Stimulated activated CD4-positive, alpha-beta T cell treated with anti-CD3 and anti-CD28 coated beads, Interleukin-2, amount 100 ng/mL, for 4 hours (primary cell): ENCODE measurements around the gene ARID4B.
A peak's percentile ranks its signal among the peaks of the same experiment; 100 is the strongest.
"Not testable (repeated sequence)": the region's sequence is repeated elsewhere in the genome, so short reads cannot be mapped to it uniquely, and the experiment has no call there.

Experiments
- DNase-seq: peaks from one replicate; pipeline ENCODE4 v3.0.0-alpha.2; 2020; ENCODE audit warnings: low read depth

Gene ARID4B

GRCh38 chr1:235268379-235269125, 59.4 kb downstream of the ARID4B start:
- no peak for DNase-seq

- no peak for DNase-seq
Measured at GRCh38 chr1:235266967-235267366, 61.0 kb downstream of the ARID4B start.

- no peak for DNase-seq
Measured at GRCh38 chr1:235266325-235266724, 61.7 kb downstream of the ARID4B start.

- DNase-seq: no peak
Measured at GRCh38 chr1:235265900-235266299, 62.1 kb downstream of the ARID4B start.

GRCh38 chr1:235264327-235264726, 63.7 kb downstream of the ARID4B start:
- DNase-seq: no peak

GRCh38 chr1:235262539-235262938, 65.4 kb downstream of the ARID4B start:
- no peak for DNase-seq

- DNase-seq: no peak
Measured at GRCh38 chr1:235261243-235261642, 66.7 kb downstream of the ARID4B start.

GRCh38 chr1:235259133-235259778, 68.7 kb downstream of the ARID4B start:
- DNase-seq: no peak

- DNase-seq: not testable (repeated sequence)
Measured at GRCh38 chr1:235258068-235258467, 69.9 kb downstream of the ARID4B start.

GRCh38 chr1:235254721-235255120, 73.3 kb downstream of the ARID4B start:
- DNase-seq: no peak

- peak; percentile 44 for DNase-seq
Measured at GRCh38 chr1:235253219-235253962, 74.6 kb downstream of the ARID4B start.

- no peak for DNase-seq
Measured at GRCh38 chr1:235250430-235250829, 77.5 kb downstream of the ARID4B start.

- no peak for DNase-seq
Measured at GRCh38 chr1:235246022-235246948, 81.7 kb downstream of the ARID4B start.

- no peak for DNase-seq
Measured at GRCh38 chr1:235244974-235245592, 82.9 kb downstream of the ARID4B start.

GRCh38 chr1:235240960-235241359, 87.0 kb downstream of the ARID4B start:
- no peak for DNase-seq

- DNase-seq: no peak
Measured at GRCh38 chr1:235239851-235240250, 88.1 kb downstream of the ARID4B start.

GRCh38 chr1:235238558-235238957, 89.4 kb downstream of the ARID4B start:
- DNase-seq: no peak

GRCh38 chr1:235236128-235236527, 91.9 kb downstream of the ARID4B start:
- DNase-seq: no peak

GRCh38 chr1:235229868-235230267, 98.1 kb downstream of the ARID4B start:
- no peak for DNase-seq

- no peak for DNase-seq
Measured at GRCh38 chr1:235227414-235227813, 100.6 kb downstream of the ARID4B start.

- DNase-seq: no peak
Measured at GRCh38 chr1:235226933-235227332, 101.0 kb downstream of the ARID4B start.
